SU-DHL-6 (cell line): ENCODE measurements around the gene TRPV2.

Experiments used
- H2AFZ ChIP-seq: fragments of 200-600 bp; sonication (generic); 2 replicates; pipeline ENCODE4 v1.6.1; 2014; ENCODE audit warnings: low read depth, mild to moderate bottlenecking, moderate library complexity, mixed read lengths, antibody characterized with exemption, low read length; ENCODE audit not compliant: severe bottlenecking
- H3F3A ChIP-seq: fragments of 200-600 bp; shearing (Covaris generic); 2 replicates; pipeline ENCODE4 v1.6.0; 2016; ENCODE audit warnings: antibody characterized with exemption, mild to moderate bottlenecking; ENCODE audit not compliant: insufficient read depth
- H3K27ac ChIP-seq: fragments of 200-600 bp; sonication (generic); 2 replicates; pipeline ENCODE4 v1.5.1; 2016; ENCODE audit warnings: low read depth, mild to moderate bottlenecking, low read length, moderate library complexity, mixed read lengths
- H3K27me3 ChIP-seq: fragments of 200-600 bp; sonication (generic), shearing (Covaris generic); 2 replicates; pipeline ENCODE4 v1.6.0; 2014; ENCODE audit warnings: mild to moderate bottlenecking, low read length
- H3K36me3 ChIP-seq: fragments of 200-600 bp; sonication (generic); 2 replicates; pipeline ENCODE4 v1.6.1; 2014; ENCODE audit warnings: mild to moderate bottlenecking, low read length, mixed read lengths
- H3K4me2 ChIP-seq: fragments of 300-600, 200-600 bp; shearing (Covaris generic), sonication (generic); 2 replicates; pipeline ENCODE4 v1.6.0; 2014; ENCODE audit warnings: low read length, low read depth, mild to moderate bottlenecking; ENCODE audit not compliant: poor library complexity, severe bottlenecking
- H3K4me3 ChIP-seq: fragments of 200-600 bp; sonication (generic); 2 replicates; pipeline ENCODE4 v1.5.1; 2014; ENCODE audit warnings: antibody characterized with exemption, low read length, mild to moderate bottlenecking, mixed read lengths; ENCODE audit not compliant: insufficient read depth, poor library complexity, severe bottlenecking
- H3K79me2 ChIP-seq: fragments of 200-600 bp; sonication (generic); 2 replicates; pipeline ENCODE4 v1.6.1; 2014; ENCODE audit warnings: mild to moderate bottlenecking, low read length, moderate library complexity; ENCODE audit not compliant: insufficient read depth
- H3K9ac ChIP-seq: fragments of 200-600 bp; sonication (generic); 2 replicates; pipeline ENCODE4 v1.7.0; 2014; ENCODE audit warnings: mild to moderate bottlenecking, low read length
- H3K9me2 ChIP-seq: fragments of 200-600 bp; sonication (generic); replicated peaks from 2 replicates; pipeline ENCODE4 v1.6.1; 2014; ENCODE audit warnings: low read length; ENCODE audit not compliant: insufficient read depth
- H3K9me3 ChIP-seq: fragments of 200-600 bp; sonication (generic); 2 replicates; pipeline ENCODE4 v1.6.1; 2014; ENCODE audit warnings: low read length, mixed read lengths; ENCODE audit not compliant: insufficient read depth
- H4K20me1 ChIP-seq: fragments of 200-600 bp; sonication (generic); 2 replicates; pipeline ENCODE4 v1.6.1; 2014; ENCODE audit warnings: low read depth, mild to moderate bottlenecking, antibody characterized with exemption, low read length, moderate library complexity, mixed read lengths
- EZH2phosphoT487 ChIP-seq: fragments of 200-600 bp; sonication (generic), shearing (Covaris generic); conservative IDR thresholded peaks from 2 replicates; pipeline ENCODE4 v1.6.1; 2018; ENCODE audit warnings: mild to moderate bottlenecking, antibody characterized with exemption, low read length, moderate library complexity, mixed read lengths
- TF ChIP-seq, protein P1 (sequence below): fragments of 200-600 bp; sonication (generic); IDR thresholded peaks from one replicate; pipeline ENCODE4 v1.5.1; 2017; ENCODE audit warnings: antibody characterized with exemption, mild to moderate bottlenecking, low read length, moderate library complexity; ENCODE audit not compliant: insufficient read depth, poor library complexity, severe bottlenecking

The TRPV2 gene

DNA sequence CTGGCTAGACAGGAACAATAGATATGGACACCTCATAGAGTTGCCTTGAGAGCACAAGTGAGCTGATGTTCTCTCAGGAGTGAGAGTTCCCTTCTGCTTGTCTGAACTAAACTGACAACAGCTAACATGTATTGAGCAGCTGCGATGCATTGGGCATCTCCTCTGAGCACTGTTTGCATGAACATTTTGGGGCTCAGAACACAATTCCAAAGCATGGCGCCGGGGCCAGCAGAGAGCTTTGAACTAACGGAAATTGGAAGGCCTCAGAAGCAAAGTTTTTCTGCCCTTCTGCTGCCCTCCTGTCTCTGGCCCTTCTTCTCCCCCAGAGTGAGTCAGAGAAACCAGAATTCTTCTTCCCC lies 38.1 kb downstream of the TRPV2 start:
- Histone ChIP-seq H3K36me3 (no peaks in the 10 kb centered on the region), H3K27ac (no peak overlapping the region), H4K20me1 (no peaks in the 10 kb centered on the region), H3F3A (peaks cover 8% of the 10 kb centered on the region; the same call in 1 of the 2 replicates), H3K79me2 (no peaks in the 10 kb centered on the region), H3K4me2 (no peak overlapping the region), H3K27me3 (no peaks in the 10 kb centered on the region), H3K4me3 (no peak overlapping the region), H3K9me3 (no peaks in the 10 kb centered on the region), H2AFZ (no peak overlapping the region), H3K9me2 (no peaks in the 10 kb centered on the region), H3K9ac (no peak overlapping the region)
- TF ChIP-seq, protein P1, sequence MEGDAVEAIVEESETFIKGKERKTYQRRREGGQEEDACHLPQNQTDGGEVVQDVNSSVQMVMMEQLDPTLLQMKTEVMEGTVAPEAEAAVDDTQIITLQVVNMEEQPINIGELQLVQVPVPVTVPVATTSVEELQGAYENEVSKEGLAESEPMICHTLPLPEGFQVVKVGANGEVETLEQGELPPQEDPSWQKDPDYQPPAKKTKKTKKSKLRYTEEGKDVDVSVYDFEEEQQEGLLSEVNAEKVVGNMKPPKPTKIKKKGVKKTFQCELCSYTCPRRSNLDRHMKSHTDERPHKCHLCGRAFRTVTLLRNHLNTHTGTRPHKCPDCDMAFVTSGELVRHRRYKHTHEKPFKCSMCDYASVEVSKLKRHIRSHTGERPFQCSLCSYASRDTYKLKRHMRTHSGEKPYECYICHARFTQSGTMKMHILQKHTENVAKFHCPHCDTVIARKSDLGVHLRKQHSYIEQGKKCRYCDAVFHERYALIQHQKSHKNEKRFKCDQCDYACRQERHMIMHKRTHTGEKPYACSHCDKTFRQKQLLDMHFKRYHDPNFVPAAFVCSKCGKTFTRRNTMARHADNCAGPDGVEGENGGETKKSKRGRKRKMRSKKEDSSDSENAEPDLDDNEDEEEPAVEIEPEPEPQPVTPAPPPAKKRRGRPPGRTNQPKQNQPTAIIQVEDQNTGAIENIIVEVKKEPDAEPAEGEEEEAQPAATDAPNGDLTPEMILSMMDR = no peak
- no peak for TF ChIP-seq EZH2phosphoT487

DNA sequence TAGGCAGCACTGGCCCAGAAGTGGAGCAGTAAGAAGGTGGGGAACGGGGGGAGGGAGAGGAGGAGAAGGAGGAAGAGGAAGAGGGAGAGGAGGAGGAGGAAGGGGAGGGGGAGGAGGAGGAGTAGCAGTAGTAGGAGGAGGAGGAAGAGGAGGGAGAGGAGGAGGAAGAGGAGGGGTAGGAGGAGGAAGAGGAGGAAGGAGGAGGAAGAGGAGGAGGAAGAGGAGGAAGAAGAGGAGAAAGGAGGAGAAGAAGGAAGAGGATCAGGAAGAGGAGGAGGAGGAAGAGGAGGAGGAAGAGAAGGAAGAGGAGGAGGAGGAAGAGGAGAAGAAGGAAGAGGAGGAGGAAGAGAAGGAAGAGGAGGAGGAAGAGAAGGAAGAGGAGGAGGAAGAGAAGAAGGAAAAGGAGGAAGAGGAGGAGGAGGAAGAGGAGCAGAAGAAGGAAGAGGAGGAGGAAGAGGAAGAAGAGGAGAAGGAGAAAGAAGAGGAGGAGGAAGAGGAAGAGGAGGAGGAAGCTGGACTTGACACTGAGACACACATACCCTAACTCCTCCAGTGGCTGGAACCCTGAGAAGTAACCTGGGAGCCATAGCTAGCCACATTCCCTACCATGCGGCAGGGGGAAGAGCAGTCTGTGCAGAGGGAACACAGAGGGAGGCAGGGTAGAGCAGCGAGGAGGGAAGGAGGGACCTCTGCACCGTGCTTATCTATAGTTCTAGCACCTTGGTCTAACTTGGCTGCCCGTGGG lies 40.8 kb downstream of the TRPV2 start:
- Histone ChIP-seq H3K9me2 (no peaks in the 10 kb centered on the region), H3F3A (no peaks in the 10 kb centered on the region), H2AFZ (no peak overlapping the region), H3K27ac (no peak overlapping the region), H3K27me3 (no peaks in the 10 kb centered on the region), H3K79me2 (no peaks in the 10 kb centered on the region), H3K36me3 (no peaks in the 10 kb centered on the region), H3K4me2 (no peak overlapping the region), H4K20me1 (no peaks in the 10 kb centered on the region), H3K9ac (no peak overlapping the region), H3K9me3 (no peaks in the 10 kb centered on the region), H3K4me3 (no peak overlapping the region)
- TF ChIP-seq, protein P1 = no peak
- no peak for TF ChIP-seq EZH2phosphoT487

DNA sequence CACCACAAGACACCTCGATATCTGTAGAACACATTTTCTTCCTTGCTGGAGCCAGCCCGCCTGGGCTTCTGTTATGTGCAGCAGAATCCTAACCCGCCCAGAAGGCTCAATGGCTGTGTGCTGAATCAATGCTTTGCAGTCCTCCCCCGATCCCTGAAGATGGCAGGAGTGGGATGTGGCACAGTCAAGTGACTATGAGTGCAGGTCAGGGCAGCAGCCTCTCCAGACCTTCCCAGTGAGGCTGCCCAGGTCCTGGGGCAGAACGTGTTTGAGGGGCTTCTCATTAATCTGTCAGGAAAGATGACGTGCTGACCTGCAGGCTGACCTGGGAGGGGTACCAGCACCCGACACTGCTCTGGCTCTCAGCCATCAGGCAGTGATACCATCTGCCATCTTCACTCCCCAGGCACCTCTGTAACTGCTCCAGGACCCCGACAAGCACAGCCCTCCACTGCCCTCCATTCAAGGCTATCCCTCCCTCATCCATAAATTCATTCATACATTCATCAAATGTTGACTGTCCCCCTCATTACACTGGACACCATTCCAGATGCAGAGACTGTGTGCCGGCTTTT lies 41.5 kb downstream of the TRPV2 start:
- Histone ChIP-seq H4K20me1 (no peaks in the 10 kb centered on the region), H3K79me2 (no peaks in the 10 kb centered on the region), H2AFZ (no peak overlapping the region), H3K4me3 (no peak overlapping the region), H3K9me2 (no peaks in the 10 kb centered on the region), H3K36me3 (no peaks in the 10 kb centered on the region), H3K27me3 (no peaks in the 10 kb centered on the region), H3K9me3 (no peaks in the 10 kb centered on the region), H3K4me2 (no peak overlapping the region), H3F3A (no peaks in the 10 kb centered on the region), H3K27ac (no peak overlapping the region), H3K9ac (no peak overlapping the region)
- TF ChIP-seq, protein P1 = no peak
- no peak for TF ChIP-seq EZH2phosphoT487
